Lower leg skin (tissue), 3 donors: ENCODE data around the gene NDFIP1.

ENCODE experiments used
- CTCF ChIP-seq, 3 donors: fragments of 450-650 bp; IDR thresholded peaks; one replicate each; pipeline ENCODE4 v1.5.1; 2016; ENCODE audit warnings: antibody characterized with exemption in 3 of 3, mild to moderate bottlenecking in 3 of 3, moderate library complexity in 2 of 3
- POLR2A ChIP-seq, 2 donors: fragments of 450-650 bp; IDR thresholded peaks; one replicate each; pipeline ENCODE4 v1.6.1; 2016 to 2017; ENCODE audit warnings: antibody characterized with exemption in 2 of 2, mild to moderate bottlenecking in 1 of 2, moderate library complexity in 1 of 2

- TF ChIP-seq CTCF (IDR thresholded peaks at IDR 0.05) (no peak), POLR2A (IDR thresholded peaks at IDR 0.05) (no peak)
Measured at GRCh38 chr5:142128675-142129208, 20.2 kb downstream of the NDFIP1 start.
